Stomach smooth muscle (tissue), 2 donors: ENCODE measurements around the gene USP24.

Experiments
- H3K27ac ChIP-seq: one replicate; pipeline ENCODE4 v1.7.0; 2013; ENCODE audit warnings: mild to moderate bottlenecking, low read length, inconsistent platforms
- H3K27me3 ChIP-seq, 2 donors: one replicate each; pipeline ENCODE4 v1.7.0; 2013; ENCODE audit warnings: low read length in 2 of 2; ENCODE audit not compliant: insufficient read depth in 2 of 2, control insufficient read depth in 1 of 2
- H3K36me3 ChIP-seq, 2 donors: one replicate each; pipeline ENCODE4 v1.7.0; 2013; ENCODE audit warnings: low read length in 2 of 2; ENCODE audit not compliant: control insufficient read depth in 2 of 2, insufficient read depth in 2 of 2
- H3K4me1 ChIP-seq: one replicate; pipeline ENCODE4 v1.7.0; 2013; ENCODE audit warnings: low read length; ENCODE audit not compliant: control insufficient read depth, insufficient read depth
- H3K4me3 ChIP-seq, 2 donors: one replicate each; pipeline ENCODE4 v1.7.0; 2013; ENCODE audit warnings: low read length in 2 of 2
- H3K9ac ChIP-seq, 2 donors: one replicate each; pipeline ENCODE4 v1.7.0; 2013; ENCODE audit warnings: low read length in 2 of 2, mild to moderate bottlenecking in 1 of 2
- H3K9me3 ChIP-seq, 2 donors: one replicate each; pipeline ENCODE4 v1.7.0; 2013; ENCODE audit warnings: low read length in 2 of 2; ENCODE audit not compliant: control insufficient read depth in 2 of 2
- donor health status: healthy.
- donor health status: Pancreatic carcinoma.

The USP24 gene

GRCh38 chr1:55052221-55053142, 162.7 kb downstream of the USP24 start:
- Histone ChIP-seq H3K4me3 (no peak overlapping the region), H3K4me1 (no peaks in the 10 kb centered on the region), H3K9me3 (no peaks in the 10 kb centered on the region), H3K9ac (no peak overlapping the region), H3K27me3 (no peaks in the 10 kb centered on the region), H3K27ac (no peak overlapping the region), H3K36me3 (no peaks in the 10 kb centered on the region)

- Histone ChIP-seq H3K9me3 (no peaks in the 10 kb centered on the region), H3K4me1 (no peaks in the 10 kb centered on the region), H3K4me3 (no peak overlapping the region), H3K27ac (no peak overlapping the region), H3K27me3 (no peaks in the 10 kb centered on the region), H3K9ac (no peak overlapping the region), H3K36me3 (no peaks in the 10 kb centered on the region)
Measured at GRCh38 chr1:55051621-55052020, 163.5 kb downstream of the USP24 start.

- Histone ChIP-seq H3K4me3 (no peak overlapping the region), H3K9me3 (no peaks in the 10 kb centered on the region), H3K36me3 (no peaks in the 10 kb centered on the region), H3K9ac (no peak overlapping the region), H3K4me1 (no peaks in the 10 kb centered on the region), H3K27me3 (no peaks in the 10 kb centered on the region), H3K27ac (no peak overlapping the region)
Measured at GRCh38 chr1:55051169-55051568, 164.0 kb downstream of the USP24 start.

DNA sequence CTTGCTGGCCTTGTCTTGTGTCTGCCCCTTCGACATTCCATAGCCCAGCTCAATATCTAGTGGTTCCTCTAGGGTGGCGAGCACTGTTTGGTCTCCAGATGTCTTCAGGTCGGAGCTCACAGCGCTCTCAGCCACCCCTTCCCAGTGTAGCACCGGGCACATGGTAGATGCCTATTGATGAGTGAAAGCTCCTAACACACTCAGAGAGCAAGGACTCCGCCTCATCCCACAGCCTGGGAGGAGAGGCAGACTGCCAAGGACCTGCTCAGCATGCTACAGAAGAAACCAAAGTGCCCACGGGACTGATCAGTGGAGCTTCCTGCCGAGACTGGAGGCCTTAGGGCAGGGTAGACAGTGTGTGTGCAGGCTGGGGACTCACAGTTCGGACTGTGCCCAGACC, 164.9 kb downstream of the USP24 start:
- Histone ChIP-seq H3K4me3 (no peak overlapping the region), H3K27ac (no peak overlapping the region), H3K9ac (no peak overlapping the region)

GRCh38 chr1:55049914-55050278, 165.3 kb downstream of the USP24 start:
- Histone ChIP-seq H3K27me3 (no peaks in the 10 kb centered on the region), H3K9me3 (no peaks in the 10 kb centered on the region), H3K27ac (no peak overlapping the region), H3K36me3 (no peaks in the 10 kb centered on the region), H3K4me1 (no peaks in the 10 kb centered on the region), H3K9ac (no peak overlapping the region), H3K4me3 (no peak overlapping the region)

More for the DNA sequence above, 164.9 kb downstream of the USP24 start:
- Histone ChIP-seq H3K27me3 (no peaks in the 10 kb centered on the region), H3K36me3 (no peaks in the 10 kb centered on the region), H3K4me1 (no peaks in the 10 kb centered on the region), H3K9me3 (no peaks in the 10 kb centered on the region)

- no peaks in the 10 kb centered on the region for H3K36me3 ChIP-seq
- H3K27ac ChIP-seq: no peak overlapping the region
- H3K4me3 ChIP-seq: no peak overlapping the region
- H3K9me3 ChIP-seq: no peaks in the 10 kb centered on the region
- no peaks in the 10 kb centered on the region for H3K27me3 ChIP-seq
- H3K4me1 ChIP-seq: no peaks in the 10 kb centered on the region
- H3K9ac ChIP-seq: no peak overlapping the region
Measured at GRCh38 chr1:55049271-55049913, 165.8 kb downstream of the USP24 start.

DNA sequence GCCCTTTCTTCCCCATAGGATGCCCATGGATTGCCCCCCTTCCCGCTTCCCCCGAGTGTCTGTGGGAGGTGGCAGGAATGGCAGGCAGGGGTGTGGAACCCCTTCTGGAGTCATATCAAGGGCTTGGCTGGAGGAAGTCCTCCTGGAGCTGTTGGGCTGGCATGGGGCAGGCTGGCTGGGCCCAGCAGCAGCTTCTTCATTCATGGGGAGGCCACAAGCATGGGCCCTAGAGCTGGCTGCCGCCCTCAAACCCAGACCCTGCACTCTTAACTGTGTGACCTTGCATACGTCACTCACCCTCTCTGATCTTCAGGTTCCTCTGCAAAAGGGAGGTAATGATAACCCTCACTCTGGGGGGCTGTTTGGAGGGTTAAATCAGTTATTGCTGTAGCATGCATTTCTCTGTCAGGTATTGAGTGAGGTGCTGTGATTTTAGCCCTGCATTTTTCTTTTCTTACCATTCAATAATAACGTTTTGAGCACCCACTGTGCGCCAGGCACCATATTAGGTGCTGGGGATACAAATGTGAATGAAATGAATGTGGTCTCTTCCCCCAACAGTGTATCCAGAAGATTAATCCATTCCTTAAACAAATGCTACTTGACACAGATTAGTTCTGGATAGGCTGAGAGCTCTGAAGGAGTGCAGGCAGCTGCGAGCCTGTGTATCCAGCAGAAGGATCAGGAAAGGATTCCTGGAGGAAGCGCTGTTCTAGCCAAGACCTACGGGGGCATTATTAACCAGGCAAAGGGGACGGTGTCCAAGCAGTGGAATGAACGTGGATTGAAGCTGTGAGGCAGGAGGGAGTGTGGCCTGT, 166.5 kb downstream of the USP24 start:
- Histone ChIP-seq H3K27me3 (no peaks in the 10 kb centered on the region), H3K4me3 (no peak overlapping the region), H3K9ac (no peak overlapping the region), H3K9me3 (no peaks in the 10 kb centered on the region), H3K4me1 (no peaks in the 10 kb centered on the region), H3K36me3 (no peaks in the 10 kb centered on the region), H3K27ac (no peak overlapping the region)

GRCh38 chr1:55047611-55048010, 167.6 kb downstream of the USP24 start:
- H3K4me3 ChIP-seq: no peak overlapping the region
- H3K27me3 ChIP-seq: no peaks in the 10 kb centered on the region
- no peaks in the 10 kb centered on the region for H3K9me3 ChIP-seq
- H3K27ac ChIP-seq: no peak overlapping the region
- H3K9ac ChIP-seq: no peak overlapping the region
- no peaks in the 10 kb centered on the region for H3K36me3 ChIP-seq
- no peaks in the 10 kb centered on the region for H3K4me1 ChIP-seq

DNA sequence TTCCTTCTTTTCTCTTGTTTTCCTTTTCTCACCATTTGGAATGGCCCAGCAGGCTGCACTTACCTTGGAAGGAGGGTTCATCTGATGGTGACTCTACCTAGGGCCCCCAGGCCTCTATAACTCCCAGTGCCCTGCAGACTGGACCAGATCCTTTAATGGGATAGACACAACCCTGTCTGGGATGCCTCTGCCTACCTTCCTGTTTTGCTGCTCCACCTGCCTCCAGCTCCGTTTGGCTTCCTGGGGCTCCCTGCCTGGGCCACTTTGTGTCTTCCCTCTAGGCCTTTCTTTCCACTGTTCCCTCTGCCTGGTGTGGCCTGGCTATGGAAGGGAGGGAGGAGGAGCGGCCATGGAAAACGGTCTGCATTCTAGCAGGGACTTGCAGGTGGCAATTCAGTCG, 168.3 kb downstream of the USP24 start:
- Histone ChIP-seq H3K9ac (no peak overlapping the region), H3K27ac (no peak overlapping the region), H3K4me3 (no peak overlapping the region), H3K4me1 (no peaks in the 10 kb centered on the region), H3K27me3 (no peaks in the 10 kb centered on the region), H3K36me3 (no peaks in the 10 kb centered on the region), H3K9me3 (no peaks in the 10 kb centered on the region)

DNA sequence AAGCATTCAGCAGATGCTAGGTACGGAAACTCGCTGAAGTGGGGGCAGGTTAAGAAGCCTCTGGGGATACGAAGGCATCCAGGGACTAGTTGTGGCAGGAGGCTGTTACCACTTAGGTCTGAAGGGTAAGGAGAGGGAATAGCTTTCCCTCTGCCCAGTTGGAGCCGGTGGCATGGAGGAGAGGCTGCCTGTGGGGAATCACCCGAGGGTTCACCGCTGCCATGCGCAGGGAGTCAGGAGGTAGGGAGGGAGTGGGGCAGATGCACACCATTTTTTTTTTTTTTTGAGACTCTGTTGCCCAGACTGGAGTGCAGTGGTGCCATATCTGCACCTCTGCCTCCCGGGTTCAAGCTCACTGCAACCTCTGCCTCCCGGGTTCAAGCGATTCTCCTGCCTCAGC, 169.7 kb downstream of the USP24 start:
- Histone ChIP-seq H3K27me3 (peaks cover 7 to 9% of the 10 kb centered on the region in 2 donors), H3K9ac (no peak overlapping the region), H3K9me3 (no peaks in the 10 kb centered on the region), H3K27ac (no peak overlapping the region), H3K4me1 (no peaks in the 10 kb centered on the region), H3K36me3 (no peaks in the 10 kb centered on the region), H3K4me3 (no peak overlapping the region)
